Astrocyte of the hippocampus (primary cell): ENCODE data around the gene RPP38.
A peak's percentile ranks its signal among the peaks of the same experiment; 100 is the strongest.

Experiments
- DNase-seq: peaks from one replicate; pipeline ENCODE4 v3.0.0; 2011; ENCODE audit warnings: low read depth, low spot score

RPP38 gene

DNA sequence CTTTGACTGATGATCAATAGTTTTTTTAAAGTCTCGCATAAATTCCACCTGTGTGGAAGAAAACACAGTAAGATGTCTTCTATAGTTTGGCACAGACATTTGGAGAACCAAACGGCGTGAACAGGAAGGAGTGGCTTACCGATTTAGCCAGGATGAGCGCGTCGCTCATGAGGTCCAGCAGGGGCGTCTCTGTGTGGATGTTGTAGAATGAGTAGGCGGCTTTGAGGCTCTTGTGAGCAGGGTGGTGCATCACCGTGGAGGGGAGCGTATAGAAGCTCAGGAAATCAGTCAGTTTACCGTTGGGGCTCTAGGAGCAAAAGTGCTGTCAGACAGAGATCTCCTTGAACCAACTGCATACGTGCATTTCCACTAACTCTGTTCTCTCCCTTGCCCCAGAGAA, 15.5 kb downstream of the RPP38 start:
- DNase-seq, result no peak

DNA sequence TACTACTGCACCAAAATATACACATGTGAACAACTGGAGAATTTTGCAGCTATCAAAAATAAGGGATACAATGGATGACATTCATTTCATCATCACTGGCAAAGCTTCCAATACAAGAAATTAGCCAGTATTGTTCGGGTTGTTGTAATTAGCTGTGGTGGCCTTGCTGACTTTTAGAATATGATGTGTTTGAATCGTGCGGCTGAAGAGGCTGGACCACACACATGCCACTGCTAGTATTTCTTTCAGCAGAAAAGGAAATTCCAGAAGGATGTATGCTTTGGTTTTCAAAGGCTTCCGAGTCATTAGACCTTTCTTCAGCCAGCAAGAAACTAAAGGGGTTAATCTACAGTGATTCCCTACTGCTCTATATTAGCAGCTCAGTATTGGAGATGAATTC, 16.6 kb downstream of the RPP38 start:
- DNase-seq, result peak; percentile 17

DNA sequence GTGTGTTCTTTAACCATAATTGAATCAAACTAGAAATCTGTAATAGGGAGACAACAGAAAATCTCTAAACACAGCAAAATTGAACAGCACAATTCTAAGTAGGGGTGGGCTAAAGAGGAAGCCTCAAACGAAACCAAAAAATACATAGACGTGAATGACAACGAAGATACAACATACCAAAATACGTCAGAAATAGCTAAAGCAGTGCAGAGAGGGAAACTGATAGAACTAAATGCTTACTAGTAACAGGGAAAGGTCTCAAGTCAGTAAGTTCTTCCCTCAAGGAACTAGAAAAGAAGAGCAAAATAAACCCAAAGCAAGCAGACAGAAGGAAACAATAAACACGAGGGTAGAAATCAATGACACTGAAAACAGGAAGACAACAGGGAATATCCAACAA, 19.1 kb downstream of the RPP38 start:
- no peak for DNase-seq

DNA sequence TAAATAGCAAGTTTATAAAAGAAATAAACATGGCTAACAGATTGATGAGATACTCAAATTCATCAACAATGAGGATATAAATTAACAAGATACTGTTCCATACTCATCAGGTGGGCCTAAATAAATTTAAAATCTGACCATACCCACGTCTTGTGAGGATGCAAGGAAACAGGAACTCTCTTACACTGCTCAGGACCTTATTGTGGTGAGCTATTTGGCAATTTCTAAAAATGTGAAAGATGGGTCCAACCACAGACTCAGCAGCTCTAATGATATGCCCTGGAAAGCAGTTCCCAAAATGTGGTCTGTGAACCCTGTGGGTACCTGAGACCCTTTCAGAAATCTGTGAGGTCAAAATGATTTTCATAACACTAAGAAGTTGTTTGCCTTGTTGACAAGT, 21.5 kb downstream of the RPP38 start:
- no peak for DNase-seq

DNA sequence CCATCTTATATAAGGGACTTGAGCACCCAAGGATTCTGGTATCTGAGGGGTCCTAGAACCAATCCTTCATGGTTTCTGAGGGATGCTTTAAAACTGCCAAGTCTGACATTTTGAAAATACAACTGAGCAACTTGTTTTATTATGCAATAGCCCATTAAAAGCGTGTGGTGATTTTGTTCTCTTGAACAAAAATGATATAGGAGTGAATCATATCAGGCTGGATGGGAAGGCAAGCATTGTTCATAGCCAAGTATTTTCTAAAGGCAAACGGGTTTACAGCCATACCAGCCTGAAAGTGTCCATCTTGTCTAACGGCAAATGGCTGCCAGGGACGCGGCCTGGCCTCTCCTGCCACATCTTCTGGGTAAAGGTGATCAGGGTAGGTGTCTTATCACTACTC, 23.4 kb downstream of the RPP38 start:
- DNase-seq, result peak; percentile 45

DNA sequence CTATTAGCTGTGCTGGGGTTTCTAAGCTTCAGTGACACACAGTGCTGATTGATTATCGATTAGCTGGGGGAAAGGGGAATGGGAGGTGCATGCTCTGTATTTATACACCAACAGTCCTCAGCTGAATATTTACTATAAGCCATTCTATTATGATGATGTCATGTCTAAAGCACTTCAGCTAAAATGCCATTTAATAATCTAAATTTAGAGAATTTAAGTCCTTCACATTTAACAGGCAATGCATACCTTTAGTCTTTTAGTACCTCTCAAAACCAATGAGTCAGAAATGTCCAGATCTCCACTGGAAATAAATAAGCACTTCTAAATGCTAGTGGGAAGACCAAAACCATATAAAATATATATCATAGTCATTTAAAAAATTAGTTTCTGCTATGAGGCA, 24.6 kb downstream of the RPP38 start:
- no peak for DNase-seq

DNA sequence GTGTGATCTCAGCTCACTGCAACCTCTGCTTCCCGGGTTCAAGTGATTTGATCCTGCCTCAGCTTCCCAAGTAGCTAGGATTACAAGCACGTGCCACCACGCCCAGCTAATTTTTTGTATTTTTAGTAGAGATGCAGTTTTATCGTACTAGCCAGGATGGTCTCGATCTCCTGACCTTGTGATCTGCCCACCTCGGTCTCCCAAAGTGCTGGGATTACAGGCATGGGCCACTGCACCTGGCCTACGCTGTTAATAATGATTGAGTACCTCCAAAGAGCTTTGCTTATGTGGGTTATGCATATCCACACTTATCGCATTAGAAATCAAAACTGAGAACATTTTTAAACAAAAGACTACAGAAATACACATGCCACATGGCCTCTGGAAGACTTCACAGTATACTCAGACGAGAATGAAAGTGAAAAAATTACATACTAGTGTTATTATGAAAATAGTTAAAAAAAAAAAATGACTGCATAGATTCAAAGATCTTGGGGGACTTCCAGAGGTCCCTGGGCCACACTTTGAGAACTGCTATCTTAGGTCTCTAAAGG, 25.4 kb downstream of the RPP38 start:
- no peak for DNase-seq

DNA sequence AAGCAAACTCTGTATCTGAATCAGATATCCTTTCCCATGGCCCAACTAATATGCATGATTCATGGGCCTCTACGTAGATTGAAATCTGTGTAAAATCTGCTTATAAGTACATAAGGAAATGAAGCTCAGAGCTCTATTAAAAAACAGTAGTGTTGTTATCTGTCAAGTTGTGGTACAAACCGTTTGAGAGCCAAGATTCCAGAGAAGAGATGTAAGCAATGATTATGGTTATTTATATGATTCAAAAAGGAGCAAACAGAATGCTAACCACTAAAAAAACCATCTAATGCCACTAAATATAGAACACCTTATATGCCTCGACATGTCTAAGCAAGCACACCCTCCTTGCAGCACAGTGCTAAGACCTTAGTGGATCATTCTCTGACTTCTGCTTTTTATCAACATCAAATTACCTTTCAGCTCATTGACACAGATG, 26.6 kb downstream of the RPP38 start:
- peak; percentile 63 for DNase-seq

DNA sequence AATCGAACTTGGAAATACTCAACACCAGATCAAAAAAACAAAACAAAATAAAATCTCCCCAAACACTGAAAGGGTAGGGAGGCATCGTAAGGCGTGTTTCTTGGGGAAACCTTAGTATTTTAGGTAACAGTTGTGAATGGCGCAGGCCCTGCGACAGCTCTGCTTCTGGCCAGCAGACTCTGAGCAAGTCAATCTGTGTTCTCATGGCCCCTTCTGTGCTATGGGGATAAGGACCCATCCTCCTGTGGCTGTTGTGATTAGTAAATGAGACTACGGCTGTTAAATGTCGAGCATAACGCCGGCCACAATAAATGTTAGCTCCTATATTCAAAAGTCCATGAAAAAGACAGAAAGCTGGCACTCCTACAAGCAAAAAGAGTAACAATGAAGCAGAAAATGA, 27.0 kb downstream of the RPP38 start:
- no peak for DNase-seq

DNA sequence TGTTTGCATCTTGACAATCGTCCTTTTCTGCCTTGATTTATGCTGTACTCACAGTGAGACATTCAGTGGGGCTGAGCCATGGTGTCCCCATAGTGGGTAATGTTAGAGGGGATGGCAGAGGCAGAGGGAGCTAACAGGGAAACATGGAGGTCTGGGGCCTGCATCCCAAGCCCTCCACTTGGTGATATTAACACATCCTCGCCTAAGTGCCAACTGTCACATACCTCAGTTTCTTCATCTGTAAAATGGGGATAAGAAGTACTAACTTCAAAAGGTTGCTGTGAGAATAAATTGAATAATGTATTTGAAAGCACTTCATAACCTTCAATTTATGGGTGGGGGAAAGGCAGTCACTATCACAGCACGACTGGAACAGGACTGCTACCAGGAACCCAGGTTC, 27.8 kb downstream of the RPP38 start:
- DNase-seq, result no peak

DNA sequence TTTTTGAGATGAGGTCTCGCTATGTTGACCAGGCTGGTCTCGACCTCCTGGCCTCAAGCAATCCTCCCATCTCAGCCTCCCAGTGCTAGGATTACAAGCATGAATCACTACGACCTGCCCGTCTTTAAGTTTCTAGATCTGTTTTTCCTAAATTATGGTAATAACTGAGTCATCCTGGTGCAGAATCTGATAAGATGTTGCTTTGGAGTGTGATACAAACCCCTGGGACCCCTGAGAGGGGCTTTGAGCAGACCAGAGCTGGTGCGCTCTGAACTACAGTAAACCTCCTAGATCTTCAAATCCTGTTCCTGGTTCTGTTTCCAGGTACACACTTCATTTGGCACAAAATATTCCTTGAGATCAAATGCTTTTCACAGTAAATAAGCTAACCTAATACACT, 34.2 kb downstream of the RPP38 start:
- no peak for DNase-seq

DNA sequence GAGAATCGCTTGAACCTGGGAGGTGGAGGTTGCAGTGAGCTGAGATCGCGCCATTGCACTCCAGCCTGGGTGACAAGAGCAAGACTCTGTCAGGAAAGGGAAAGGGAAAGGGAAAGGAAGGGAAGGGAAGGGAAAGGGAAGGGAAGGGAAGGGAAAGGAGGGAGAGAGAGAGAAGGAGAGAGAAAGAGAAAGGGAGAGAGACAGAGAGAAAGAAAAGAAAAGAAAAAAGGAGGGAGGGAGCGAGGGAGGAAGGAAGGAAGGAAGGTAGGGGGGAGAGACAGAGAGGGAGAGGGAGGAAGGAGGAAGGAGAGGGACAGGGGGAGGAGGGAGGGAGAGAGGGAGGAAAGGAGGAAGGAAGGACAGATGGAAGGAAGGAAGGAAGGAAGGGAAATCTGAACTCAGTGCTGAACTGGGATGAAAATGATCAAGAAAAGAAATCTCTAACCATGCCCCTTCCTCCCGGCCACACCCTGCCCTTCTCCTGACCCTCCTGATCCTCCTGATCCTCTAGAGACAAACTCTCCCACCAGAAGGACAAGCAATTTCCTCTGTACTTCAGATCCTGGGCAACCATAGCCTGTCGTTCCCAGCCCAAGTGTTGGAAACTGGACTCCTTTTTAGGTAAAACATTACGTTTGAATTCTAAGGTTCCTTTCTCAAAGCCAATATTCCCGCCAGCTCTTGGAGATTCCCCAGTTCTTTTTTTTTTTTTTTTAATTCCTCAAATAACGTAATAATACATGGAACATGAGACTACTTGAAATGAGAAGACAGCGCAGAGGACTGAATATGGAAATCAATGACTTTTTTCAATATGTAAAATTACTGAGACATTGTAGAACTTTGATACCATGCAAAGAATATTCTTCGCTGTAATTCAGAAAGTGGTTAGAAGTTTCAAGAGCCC, 39.2 kb downstream of the RPP38 start:
- no peak for DNase-seq

DNA sequence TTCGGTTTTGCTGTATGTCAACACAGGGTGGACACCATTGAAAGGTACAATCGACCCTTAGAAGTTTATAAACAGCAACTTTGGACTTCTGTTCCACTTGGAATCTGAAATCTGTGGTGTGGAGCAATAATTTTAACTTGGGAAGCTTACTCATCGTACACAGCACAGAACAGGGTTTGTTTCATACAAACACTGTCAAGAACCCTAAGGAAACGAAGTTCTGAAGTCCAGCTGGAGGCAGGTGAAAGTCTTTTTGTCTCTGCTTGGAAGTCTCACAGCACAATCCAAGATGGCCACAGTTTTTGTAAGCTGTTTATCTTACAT, 39.8 kb downstream of the RPP38 start:
- no peak for DNase-seq

DNA sequence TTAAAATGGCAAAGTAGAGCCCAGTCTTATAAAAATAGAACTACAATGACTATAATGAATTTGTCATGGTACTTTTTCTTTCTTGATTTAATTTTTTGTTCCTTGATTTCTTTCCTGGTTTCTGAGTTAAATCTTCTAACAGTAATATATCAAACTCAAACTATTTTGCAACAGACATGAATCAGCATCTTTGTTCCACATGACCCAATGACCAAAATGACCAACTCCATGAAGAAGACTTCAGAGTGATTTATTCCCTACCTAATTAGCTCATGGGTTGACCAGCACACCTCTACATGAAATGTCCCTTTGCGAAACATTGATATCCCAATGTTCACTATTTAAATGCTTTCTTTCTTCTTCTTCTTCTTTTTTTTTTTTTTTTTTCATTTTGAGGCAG, 40.5 kb downstream of the RPP38 start:
- DNase-seq, result no peak

DNA sequence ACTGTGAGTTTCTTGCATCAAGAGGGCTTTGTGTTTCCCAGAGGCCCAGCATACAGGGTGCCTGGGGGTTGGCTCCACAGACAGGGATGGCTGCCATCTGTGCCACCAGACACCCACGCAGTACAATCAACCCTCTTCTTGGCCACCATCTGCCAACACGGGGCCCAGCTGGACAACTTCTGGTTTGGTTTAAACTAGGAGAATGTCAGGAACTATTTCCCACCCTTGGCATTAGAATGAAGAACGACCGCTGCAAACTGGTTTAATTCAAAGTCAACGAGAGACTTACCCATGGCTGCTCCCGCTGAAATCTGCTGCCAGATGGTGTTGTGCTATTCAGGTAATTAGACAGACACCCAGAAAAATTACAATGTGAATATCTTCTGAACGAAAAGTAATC, 43.5 kb downstream of the RPP38 start:
- no peak for DNase-seq

DNA sequence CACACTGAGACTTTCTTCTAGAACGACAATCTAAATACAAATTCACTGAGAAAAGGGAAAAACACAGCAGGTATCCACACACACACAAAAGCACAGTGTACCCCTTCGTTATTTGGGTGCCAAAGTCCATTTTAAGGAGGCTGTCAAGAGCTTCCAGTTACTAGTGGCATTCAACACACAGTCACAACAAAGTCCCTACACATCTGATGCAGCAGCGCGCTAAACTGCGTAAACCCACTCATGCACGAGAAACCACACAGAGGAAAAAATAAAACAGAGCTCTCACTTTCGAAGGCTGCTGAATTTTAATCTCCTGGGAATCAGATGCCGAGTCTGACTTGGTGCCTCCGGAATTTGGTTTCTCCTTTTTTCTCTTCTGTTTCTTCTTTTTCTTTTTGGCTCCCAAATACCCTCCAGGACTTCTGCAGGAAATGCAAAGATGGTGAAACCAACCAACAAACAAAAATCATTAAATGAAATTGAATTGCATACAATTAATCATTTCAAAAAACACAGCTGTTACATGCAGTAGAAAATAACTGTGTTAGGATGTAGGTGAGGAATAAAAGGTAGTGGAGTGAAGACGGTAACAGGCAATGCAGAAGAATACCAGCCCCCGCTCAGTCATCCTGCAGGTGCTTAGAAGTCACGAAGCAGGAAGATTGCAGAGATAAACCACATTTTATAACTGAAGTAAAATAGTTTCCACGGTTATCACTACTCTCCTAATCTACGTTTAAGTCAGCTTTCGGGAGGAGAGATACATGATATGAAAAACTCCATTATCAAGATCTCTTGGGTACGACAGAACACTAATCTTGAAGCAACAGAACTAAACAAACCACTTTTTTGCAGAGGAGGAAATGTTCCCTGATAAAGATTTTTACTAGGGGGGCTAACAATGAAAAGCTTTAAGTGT, 44.2 kb downstream of the RPP38 start:
- DNase-seq, result peak; percentile 83

DNA sequence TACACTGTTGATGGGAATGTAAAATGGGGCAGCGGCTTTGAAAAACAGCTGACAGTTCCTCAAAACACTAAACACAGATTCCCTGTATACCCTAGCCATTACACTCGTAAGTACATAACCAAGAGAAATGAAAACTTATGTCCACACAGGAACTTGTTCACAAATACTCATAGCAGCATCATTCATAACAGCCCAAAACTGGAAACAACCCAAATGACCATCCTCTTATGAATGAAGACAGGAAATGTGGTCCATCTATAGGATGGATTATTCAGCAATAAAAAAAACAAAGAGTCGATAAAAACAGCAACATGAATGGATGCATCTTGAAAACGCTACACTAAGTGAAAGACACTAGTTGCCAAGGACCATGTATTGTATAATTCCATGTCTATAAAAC, 47.6 kb downstream of the RPP38 start:
- no peak for DNase-seq

DNA sequence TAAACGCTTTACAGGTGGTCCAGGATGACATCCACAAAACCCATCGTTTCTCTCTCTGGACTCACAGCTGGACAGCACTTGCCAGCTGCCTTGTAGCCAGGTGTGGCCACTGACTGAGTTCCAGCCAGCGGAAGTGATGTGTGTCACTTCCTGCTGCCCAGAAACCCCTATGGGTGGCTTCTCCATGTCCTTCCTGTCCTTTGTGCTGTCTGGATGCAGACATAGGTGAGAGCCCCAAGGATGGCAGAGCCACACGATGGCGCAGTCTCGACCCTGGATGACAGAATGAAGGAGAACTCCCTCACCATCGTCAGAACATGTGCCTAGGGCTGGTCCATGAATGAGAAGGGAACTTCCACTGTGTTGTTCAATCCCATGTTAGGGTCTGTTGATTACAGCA, 49.2 kb downstream of the RPP38 start:
- no peak for DNase-seq

DNA sequence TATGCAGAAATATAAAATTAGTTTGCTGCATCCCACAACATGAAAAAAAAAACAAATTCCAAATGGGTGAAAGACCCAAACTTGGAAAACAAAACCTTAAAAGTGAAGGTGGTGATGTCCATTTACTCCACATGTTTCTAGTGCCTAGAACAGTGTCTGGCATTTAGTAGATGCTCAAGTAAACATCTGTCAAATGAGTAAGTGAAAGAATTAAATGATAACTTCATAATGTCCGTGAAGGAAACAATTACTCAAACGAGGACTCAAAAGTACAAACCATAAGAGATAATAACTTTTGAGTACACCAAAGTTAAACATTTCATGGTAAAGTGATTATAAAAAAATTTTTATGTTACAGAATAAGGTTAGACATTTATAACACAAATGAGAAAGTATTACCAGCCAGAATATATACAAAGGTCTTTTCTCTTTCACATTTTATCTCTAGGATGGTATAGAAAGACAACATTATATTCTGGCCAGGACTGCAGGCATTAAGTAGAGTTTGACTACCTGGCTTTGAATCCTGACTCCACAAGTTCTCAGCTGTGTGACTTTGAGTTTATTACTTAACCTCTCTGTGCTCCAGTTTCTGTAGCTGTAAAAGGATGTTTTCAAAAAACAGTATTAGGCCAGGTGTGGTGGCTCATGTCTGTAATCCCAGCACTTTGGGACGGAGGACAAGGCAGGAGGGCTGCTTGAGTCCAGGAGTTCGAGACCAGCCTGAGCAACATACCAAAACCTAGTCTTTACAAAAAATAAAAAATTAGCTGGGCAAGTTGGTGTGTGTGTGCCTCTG, 50.6 kb downstream of the RPP38 start:
- DNase-seq, result no peak

DNA sequence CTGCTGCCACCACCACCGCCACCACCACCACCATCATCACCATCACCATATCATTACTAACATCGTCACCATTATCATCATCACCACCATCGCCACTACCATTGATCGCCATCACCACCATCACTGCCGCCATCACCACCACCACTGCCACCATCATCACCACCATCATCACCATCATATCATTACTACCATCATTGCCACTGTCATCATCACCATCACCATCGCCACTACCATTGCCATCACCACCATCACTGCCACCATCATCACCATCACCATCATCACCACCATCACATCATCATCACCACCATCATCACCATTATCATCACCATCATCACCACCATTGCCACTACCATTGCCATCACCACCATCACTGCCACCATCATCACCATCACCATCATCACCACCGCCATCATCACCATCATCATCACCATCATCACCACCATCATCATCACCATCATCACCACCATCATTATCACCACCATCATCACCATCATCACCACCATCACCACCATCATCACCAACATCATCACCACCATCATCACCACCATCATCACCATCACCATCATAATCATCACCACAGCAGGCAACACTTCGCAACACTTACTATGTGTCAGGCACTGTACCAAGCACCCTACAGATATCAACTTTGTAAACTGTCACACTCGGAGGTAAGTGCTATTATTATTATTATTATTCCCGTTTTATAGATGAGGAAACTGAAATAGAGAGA, 52.1 kb downstream of the RPP38 start:
- no peak for DNase-seq

DNA sequence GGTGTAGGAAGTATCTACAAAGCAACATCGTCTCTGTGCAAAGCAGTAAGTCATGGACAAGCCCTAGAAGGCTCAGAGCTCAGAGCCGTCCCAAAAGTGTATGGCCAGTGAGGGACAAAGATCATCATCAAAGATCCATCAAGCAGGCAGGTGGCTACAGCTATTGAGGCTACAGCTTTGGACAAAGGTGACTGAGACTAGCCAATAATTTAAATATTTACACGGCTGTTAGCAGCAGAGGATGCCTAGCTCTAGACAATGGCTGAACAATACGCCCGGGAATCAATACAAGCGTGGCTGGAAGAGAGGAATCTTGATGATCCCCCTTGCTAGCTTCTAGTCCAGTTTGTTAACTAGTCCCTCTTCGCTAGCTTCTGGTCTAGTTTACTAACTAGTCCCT, 53.4 kb downstream of the RPP38 start:
- no peak for DNase-seq
